B cell (primary cell): ENCODE data around the gene ADAP1. TPM values are rescaled to one million over a fixed set of nuclear protein-coding genes. Genes with fewer than 3 reads are reported as not detected.

Source experiments
- ATAC-seq: fragments of 200-7000 bp; cut with Tn5 transposase; one replicate; pipeline ENCODE4 v1.10.0; 2021; ENCODE audit warnings: low read depth, mild to moderate bottlenecking, moderate number of reproducible peaks, moderate library complexity
- CTCF ChIA-PET: fragments of 350-600 bp; sonication (Branson Sonifier 250); formaldehyde crosslinking; loops from one replicate; lab custom pipeline; 2021; ENCODE audit warnings: antibody characterized with exemption, inconsistent platforms; lab: Charles Lee
- POLR2A ChIA-PET: fragments of 350-600 bp; sonication (Branson Sonifier 250); formaldehyde crosslinking; loops from one replicate; lab custom pipeline; 2021; ENCODE audit warnings: antibody characterized with exemption; lab: Charles Lee
- DNase-seq: peaks from one replicate; pipeline ENCODE4 v3.0.0; 2013
- H2AFZ ChIP-seq: 2 replicates; pipeline ENCODE4 v1.6.1; 2012; ENCODE audit warnings: mild to moderate bottlenecking, low read depth, low read length; ENCODE audit not compliant: insufficient read depth, poor library complexity, severe bottlenecking
- H3K27ac ChIP-seq, 2 donors: 1 replicate in 1 of 2; 2 replicates in 1 of 2; pipeline ENCODE4 v1.5.1; 2012 to 2013; ENCODE audit warnings: low read length in 2 of 2, mild to moderate bottlenecking in 2 of 2, moderate library complexity in 1 of 2
- H3K27me3 ChIP-seq, 4 experiments: fragments of 200-600 bp in 1 of 4; sonication (generic) in 1 of 4; replicated peaks in 1 of 4; 1 replicate in 2 of 4; 2 replicates in 2 of 4; pipeline versions ENCODE4 v1.6.1 to v1.7.0; 2013 to 2016; ENCODE audit warnings: low read length in 3 of 4, mild to moderate bottlenecking in 2 of 4, mixed read lengths in 1 of 4, moderate library complexity in 1 of 4; ENCODE audit not compliant: insufficient read depth in 4 of 4, control insufficient read depth in 3 of 4; ENCODE audit errors: control extremely low read depth in 1 of 4
- H3K36me3 ChIP-seq, 2 experiments: replicated peaks in 1 of 2; 1 replicate in 1 of 2; 2 replicates in 1 of 2; pipeline versions ENCODE4 v1.6.1 to v1.7.1; 2013; ENCODE audit warnings: low read length in 1 of 2; ENCODE audit not compliant: insufficient read depth in 2 of 2, control insufficient read depth in 1 of 2; ENCODE audit errors: control extremely low read depth in 1 of 2, extremely low read depth in 1 of 2
- H3K4me1 ChIP-seq, 2 donors: fragments of 200-600 bp in 1 of 2; sonication (generic) in 1 of 2; 1 replicate in 1 of 2; 2 replicates in 1 of 2; pipeline versions ENCODE4 v1.5.1 to v1.6.1; 2013 to 2017; ENCODE audit warnings: low read length in 2 of 2; ENCODE audit not compliant: control insufficient read depth in 2 of 2, insufficient read depth in 2 of 2
- H3K4me2 ChIP-seq: replicated peaks from 2 replicates; pipeline ENCODE3; 2012; ENCODE audit warnings: mild to moderate bottlenecking, low read depth, low read length; ENCODE audit not compliant: poor library complexity, severe bottlenecking
- H3K4me3 ChIP-seq, 5 experiments: fragments of 200-600 bp in 1 of 5; sonication (generic) in 1 of 5; 1 replicate in 3 of 5; 2 replicates in 2 of 5; pipeline versions ENCODE4 v1.5.1 to v1.7.0; 2011 to 2016; ENCODE audit warnings: low read length in 4 of 5, mild to moderate bottlenecking in 4 of 5, low read depth in 2 of 5, control low read depth in 1 of 5, moderate library complexity in 1 of 5; ENCODE audit not compliant: insufficient read depth in 1 of 5; ENCODE audit errors: control extremely low read depth in 1 of 5, extremely low read depth in 1 of 5
- H3K79me2 ChIP-seq: fragments of 200-600 bp; sonication (generic); one replicate; pipeline ENCODE4 v1.6.0; 2016; ENCODE audit warnings: low read length; ENCODE audit not compliant: control insufficient read depth, insufficient read depth
- H3K9ac ChIP-seq: fragments of 200-600 bp; sonication (generic); 2 replicates; pipeline ENCODE4 v1.6.1; 2017; ENCODE audit warnings: mild to moderate bottlenecking, low read length, moderate library complexity
- H3K9me3 ChIP-seq, 3 donors: one replicate each; pipeline versions ENCODE4 v1.6.1 to v1.7.1; 2013; ENCODE audit warnings: low read length in 2 of 3; ENCODE audit not compliant: control insufficient read depth in 2 of 3, insufficient read depth in 1 of 3; ENCODE audit errors: control extremely low read depth in 1 of 3
- H4K20me1 ChIP-seq: 2 replicates; pipeline ENCODE4 v1.6.0; 2012; ENCODE audit warnings: mild to moderate bottlenecking, low read length; ENCODE audit not compliant: insufficient read depth, control insufficient read depth, poor library complexity, severe bottlenecking
- H3K27ac Mint-ChIP-seq: one replicate; pipeline ENCODE4 v1.8.0; 2021; ENCODE audit warnings: mixed read lengths
- H3K27me3 Mint-ChIP-seq: one replicate; pipeline ENCODE4 v1.8.0; 2021; ENCODE audit warnings: mixed read lengths
- H3K4me1 Mint-ChIP-seq: one replicate; pipeline ENCODE4 v1.8.0; 2021; ENCODE audit warnings: mixed read lengths
- H3K4me3 Mint-ChIP-seq: one replicate; pipeline ENCODE4 v1.8.0; 2021; ENCODE audit warnings: mixed read lengths
- H3K9me3 Mint-ChIP-seq: one replicate; pipeline ENCODE4 v1.8.0; 2022; ENCODE audit warnings: mixed read lengths; ENCODE audit not compliant: insufficient read depth
- EZH2 ChIP-seq: IDR thresholded peaks from 2 replicates; pipeline ENCODE4 v1.6.1; 2012; ENCODE audit warnings: borderline replicate concordance, low read depth, mild to moderate bottlenecking, moderate library complexity, low read length; ENCODE audit not compliant: insufficient read depth, poor library complexity, severe bottlenecking
- WGBS: methylation state at CpG from one replicate; pipeline ENCODE4 v1.1.5; 2013; ENCODE audit warnings: missing lambda C conversion rate; ENCODE audit not compliant: insufficient coverage; 5-methylcytosine and 5-hydroxymethylcytosine counted together
- intact Hi-C: fragments of 100-400 bp; cut with micrococcal nuclease; formaldehyde crosslinking; loops from one replicate; pipeline ENCODE4 v1.10.0; 2022
- polyA plus RNA-seq: library from polyadenylated mRNA; depleted of rRNA; stranded (reverse); fragments of >200 nt; gene quantifications from 2 replicates; pipeline ENCODE4 v1.2.3, GENCODE V29; 2012
- total RNA-seq, 2 donors: library from RNA; stranded (reverse); fragments of 120-200 nt in 1 of 2; gene quantifications; 1 replicate in 1 of 2; 2 replicates in 1 of 2; pipeline versions ENCODE4 v1.2.3 to v1.2.4, GENCODE V29; 2013 to 2022
- TF ChIP-seq, protein P1 (sequence below): fragments of 200-600 bp; IDR thresholded peaks from one replicate; pipeline ENCODE4 v1.8.0; 2022; ENCODE audit warnings: antibody characterized with exemption, mild to moderate bottlenecking

The ADAP1 gene
- total and polyA plus RNA-seq, 2 donors (not counting 1 experiment from before 2014, with no cell fraction given), result 10.8 to 12.9 TPM

DNA sequence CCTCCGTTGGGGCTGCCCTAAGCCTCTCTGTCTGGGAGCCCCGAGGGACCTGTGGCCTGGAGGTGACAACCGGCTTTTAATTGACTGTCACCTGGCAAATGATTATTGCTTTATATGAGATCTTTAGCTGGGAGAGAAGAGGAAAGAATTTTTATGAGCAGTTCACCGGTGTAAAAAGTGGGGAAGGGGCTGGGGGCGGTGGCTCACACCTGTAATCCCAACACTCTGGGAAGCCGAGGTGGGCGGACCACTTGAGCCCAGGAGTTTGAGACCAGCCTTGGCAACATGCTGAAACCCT lies 23.5 kb upstream of the ADAP1 start:
- WGBS, result 71% methylated on average over 6 of the region's 7 CpGs

DNA sequence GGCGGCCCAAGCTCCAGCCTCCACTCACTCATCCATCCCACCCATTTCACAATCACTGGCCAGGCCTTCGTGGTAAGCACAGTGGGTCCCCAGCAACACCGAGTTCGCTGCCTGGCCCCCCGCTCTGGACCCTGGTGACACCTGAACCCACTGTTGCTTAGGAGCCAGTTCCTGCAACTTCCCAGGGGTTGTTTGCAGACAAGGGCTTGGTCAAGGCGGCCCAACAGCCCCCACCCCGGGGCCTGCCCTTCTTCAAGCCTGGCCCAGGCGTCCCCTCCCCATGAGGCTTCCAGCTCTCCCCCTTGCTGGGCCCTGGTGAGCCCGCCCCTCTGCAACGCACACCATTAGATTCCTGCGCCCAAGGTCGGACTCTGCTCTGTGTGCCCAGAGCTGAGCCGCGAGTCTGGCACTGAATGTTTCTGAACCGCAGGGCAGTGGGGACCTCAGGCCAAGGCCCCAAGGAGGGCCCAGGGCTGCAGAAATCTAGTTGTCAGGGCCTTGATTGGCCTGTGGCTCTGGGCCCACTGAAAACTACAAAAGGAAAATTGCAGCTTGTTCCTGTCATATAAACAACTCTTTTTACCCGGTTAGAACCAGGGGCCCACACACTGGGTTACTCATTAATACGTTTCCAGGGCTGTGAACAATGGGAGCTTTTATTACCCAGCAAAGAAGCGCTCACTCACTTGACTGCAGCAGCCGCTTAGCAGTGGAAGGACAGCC lies 23.0 kb upstream of the ADAP1 start:
- no peak overlapping the region for H3K27ac Mint-ChIP-seq

More for the DNA sequence above, 23.5 kb upstream of the ADAP1 start:
- Histone ChIP-seq H3K4me1 (peaks cover 14 to 22% of the 10 kb centered on the region in 2 donors), H3K4me3 (no peak overlapping the region), H3K27me3 (peaks cover 0 to 3% (median 0%) of the 10 kb centered on the region in 4 experiments), H3K9ac (no peak overlapping the region), H3K4me2 (no peak overlapping the region), H3K27ac (no peak overlapping the region), H3K36me3 (peaks cover 3 to 6% of the 10 kb centered on the region in 2 experiments), H2AFZ (no peak overlapping the region), H3K79me2 (peaks cover 19% of the 10 kb centered on the region), H4K20me1 (peaks cover 24% of the 10 kb centered on the region), H3K9me3 (peaks cover 0 to 11% (median 0%) of the 10 kb centered on the region in 3 donors)
- H3K4me1 Mint-ChIP-seq, result peaks cover 15% of the 10 kb centered on the region
- POLR2A ChIA-PET, result no interaction called here
- H3K27ac Mint-ChIP-seq, result no peak overlapping the region
- H3K9me3 Mint-ChIP-seq, result no peaks in the 10 kb centered on the region
- intact Hi-C loops, result loop anchor here (5.0 to 10.0 kb wide), 2 partner anchors 159 to 193 kb away; a partner anchor contains a TSS
- no peak overlapping the region for H3K4me3 Mint-ChIP-seq
- CTCF ChIA-PET, result interaction anchor here (1.9 kb wide), 1 partner anchor 15 kb away, joined by 15 read pairs; no protein-coding TSS in a partner anchor
- no peaks in the 10 kb centered on the region for H3K27me3 Mint-ChIP-seq
- ATAC-seq (no peak), DNase-seq (no peak)
- no peak for TF ChIP-seq EZH2
- TF ChIP-seq, protein P1, sequence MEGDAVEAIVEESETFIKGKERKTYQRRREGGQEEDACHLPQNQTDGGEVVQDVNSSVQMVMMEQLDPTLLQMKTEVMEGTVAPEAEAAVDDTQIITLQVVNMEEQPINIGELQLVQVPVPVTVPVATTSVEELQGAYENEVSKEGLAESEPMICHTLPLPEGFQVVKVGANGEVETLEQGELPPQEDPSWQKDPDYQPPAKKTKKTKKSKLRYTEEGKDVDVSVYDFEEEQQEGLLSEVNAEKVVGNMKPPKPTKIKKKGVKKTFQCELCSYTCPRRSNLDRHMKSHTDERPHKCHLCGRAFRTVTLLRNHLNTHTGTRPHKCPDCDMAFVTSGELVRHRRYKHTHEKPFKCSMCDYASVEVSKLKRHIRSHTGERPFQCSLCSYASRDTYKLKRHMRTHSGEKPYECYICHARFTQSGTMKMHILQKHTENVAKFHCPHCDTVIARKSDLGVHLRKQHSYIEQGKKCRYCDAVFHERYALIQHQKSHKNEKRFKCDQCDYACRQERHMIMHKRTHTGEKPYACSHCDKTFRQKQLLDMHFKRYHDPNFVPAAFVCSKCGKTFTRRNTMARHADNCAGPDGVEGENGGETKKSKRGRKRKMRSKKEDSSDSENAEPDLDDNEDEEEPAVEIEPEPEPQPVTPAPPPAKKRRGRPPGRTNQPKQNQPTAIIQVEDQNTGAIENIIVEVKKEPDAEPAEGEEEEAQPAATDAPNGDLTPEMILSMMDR, result no peak

More for the DNA sequence above, 23.0 kb upstream of the ADAP1 start:
- intact Hi-C loops, result loop anchor here (5.0 to 10.0 kb wide), 2 partner anchors 160 to 193 kb away; a partner anchor contains a TSS
- Histone ChIP-seq H3K9ac (no peak overlapping the region), H3K36me3 (peaks cover 4 to 11% of the 10 kb centered on the region in 2 experiments), H3K27ac (no peak overlapping the region), H4K20me1 (peaks cover 29% of the 10 kb centered on the region), H3K27me3 (peaks cover 0 to 3% (median 0%) of the 10 kb centered on the region in 4 experiments), H3K4me1 (peaks cover 16 to 22% of the 10 kb centered on the region in 2 donors), H3K9me3 (peaks cover 0 to 11% (median 0%) of the 10 kb centered on the region in 3 donors), H3K4me2 (no peak overlapping the region), H3K79me2 (peaks cover 24% of the 10 kb centered on the region), H2AFZ (no peak overlapping the region), H3K4me3 (no peak overlapping the region)
- Mint-ChIP-seq H3K9me3 (no peaks in the 10 kb centered on the region), H3K27me3 (no peaks in the 10 kb centered on the region), H3K4me1 (peaks cover 15% of the 10 kb centered on the region), H3K4me3 (no peak overlapping the region)
- ChIA-PET CTCF (interaction anchor here (0.9 to 1.9 kb wide), 4 partner anchors 16 to 109 kb away, joined by 3 to 15 read pairs (median 4); partner anchors contain the start of gene GPR146), POLR2A (no interaction called here)
- no peak for TF ChIP-seq EZH2
- TF ChIP-seq, protein P1, result no peak
- 83% methylated on average over 19 of the region's 19 CpGs for WGBS
- ATAC-seq, result no peak
- no peak for DNase-seq
